SH-SY5Y (cell line): ENCODE results near the gene CALM3.

ENCODE experiments used
- GATA2 ChIP-seq: IDR thresholded peaks from 2 replicates; pipeline ENCODE4 v1.6.1; 2011; ENCODE audit warnings: mild to moderate bottlenecking, low read depth, low read length
- GATA3 ChIP-seq: IDR thresholded peaks from 2 replicates; pipeline ENCODE4 v1.6.1; 2011; ENCODE audit warnings: low read depth, mild to moderate bottlenecking, low read length, moderate library complexity

DNA sequence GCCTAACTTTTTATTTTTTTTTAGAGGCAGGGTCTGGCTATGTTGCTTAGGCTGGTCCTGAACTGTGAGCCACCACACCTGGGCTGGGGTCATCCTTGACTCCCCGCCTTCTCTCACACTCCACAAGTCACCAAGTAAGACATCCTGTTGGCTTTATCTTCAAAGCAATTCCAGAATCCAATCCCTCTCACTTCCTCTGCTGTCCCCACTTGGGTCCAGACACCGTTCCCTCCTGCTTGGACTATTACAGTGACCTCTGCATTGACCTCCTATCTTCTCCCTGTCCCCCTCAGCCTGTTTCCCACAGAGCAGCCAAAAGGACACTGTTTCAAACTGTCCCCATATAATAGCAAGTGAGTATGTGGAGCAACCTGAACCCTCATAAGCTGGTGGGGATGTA lies 39.5 kb downstream of the CALM3 start:
- TF ChIP-seq GATA3: no peak
- TF ChIP-seq GATA2: no peak
